K562 (cell line): ENCODE data around the gene TM9SF3. TPM values are rescaled to one million over a fixed set of nuclear protein-coding genes. Genes with fewer than 3 reads are reported as not detected.

Source experiments
- ATAC-seq: fragments of 200-7000 bp; cut with Tn5 transposase; 3 replicates; pipeline ENCODE4 v1.9.1; 2020; ENCODE audit warnings: moderate library complexity
- BruUV-seq: library from RNA; stranded (reverse); fragments of 400-500 nt; replicated peaks from 2 replicates; lab custom pipeline; 2021; lab: Mats Ljungman, UMichigan
- CTCF ChIA-PET: fragments of 300-600 bp; formaldehyde crosslinking; extraction: SDS; loops from one replicate; lab custom pipeline; 2021; ENCODE audit warnings: low intra/inter-chr PET ratio; lab: Yijun Ruan, JAX
- POLR2A ChIA-PET: fragments of 300-600, 350-650 bp; sonication (Branson Sonifier 250); formaldehyde crosslinking; extraction: SDS; loops from one replicate; lab custom pipeline; 2021; ENCODE audit warnings: antibody characterized with exemption, inconsistent platforms; lab: Yijun Ruan, JAX
- DNase-seq, 4 experiments: peaks; one replicate each; pipeline versions ENCODE4 v3.0.0 to v3.0.0-alpha.2; 2011 to 2018; ENCODE audit warnings: low spot score in 3 of 4, mixed read lengths in 3 of 4; ENCODE audit errors: extremely low read depth in 1 of 4
- FAIRE-seq: peaks from 2 replicates; lab custom pipeline; 2011; peaks lifted over from hg19 to GRCh38; lab: Jason Lieb, UNC
- H2AFZ ChIP-seq: 2 replicates; pipeline ENCODE4 v1.6.0; 2011; ENCODE audit warnings: low read depth, low read length, control low read depth, inconsistent platforms
- H3K27ac ChIP-seq: fragments of 200-600 bp; 3 replicates; pipeline ENCODE4 v1.8.0; 2011; ENCODE audit warnings: low read depth, mild to moderate bottlenecking, control low read depth, inconsistent platforms, low read length, moderate library complexity, mixed read lengths; ENCODE audit errors: extremely low read depth
- H3K27me3 ChIP-seq, 2 experiments: fragments of 300-600 bp in 1 of 2; 2 replicates in 1 of 2; 3 replicates in 1 of 2; pipeline versions ENCODE4 v1.6.0 to v1.8.0; 2011; ENCODE audit warnings: inconsistent platforms in 2 of 2, low read length in 2 of 2, mild to moderate bottlenecking in 1 of 2, mixed read lengths in 1 of 2, moderate library complexity in 1 of 2; ENCODE audit not compliant: control insufficient read depth in 2 of 2, insufficient read depth in 2 of 2
- H3K36me3 ChIP-seq: fragments of 300-600 bp; 3 replicates; pipeline ENCODE4 v1.8.0; 2011; ENCODE audit warnings: mild to moderate bottlenecking, low read length, inconsistent platforms; ENCODE audit not compliant: control insufficient read depth, insufficient read depth
- H3K4me1 ChIP-seq, 2 experiments: fragments of 200-600 bp in 1 of 2; replicated peaks in 1 of 2; 2 replicates in 1 of 2; 3 replicates in 1 of 2; pipeline versions ENCODE4 v1.5.1 to v1.8.0; 2011; ENCODE audit warnings: inconsistent platforms in 2 of 2, low read length in 2 of 2, mild to moderate bottlenecking in 1 of 2, mixed read lengths in 1 of 2, moderate library complexity in 1 of 2; ENCODE audit not compliant: control insufficient read depth in 2 of 2, insufficient read depth in 2 of 2
- H3K4me2 ChIP-seq: 2 replicates; pipeline ENCODE4 v1.6.1; 2011; ENCODE audit warnings: low read length, control low read depth, inconsistent platforms, mixed read lengths; ENCODE audit not compliant: insufficient read depth
- H3K4me3 ChIP-seq: fragments of 200-600 bp; sonication (generic), shearing (Covaris generic); 2 replicates; pipeline ENCODE4 v1.5.1; 2016; ENCODE audit warnings: control low read depth, inconsistent platforms
- H3K79me2 ChIP-seq: fragments of 200-600 bp; 3 replicates; pipeline ENCODE4 v1.8.0; 2011; ENCODE audit warnings: low read length, inconsistent platforms; ENCODE audit not compliant: control insufficient read depth, insufficient read depth
- H3K9ac ChIP-seq, 2 experiments: 2 replicates each; pipeline versions ENCODE4 v1.6.0 to v1.6.1; 2011; ENCODE audit warnings: low read depth in 2 of 2, low read length in 2 of 2, control low read depth in 1 of 2, inconsistent platforms in 1 of 2, mild to moderate bottlenecking in 1 of 2, mixed read lengths in 1 of 2; ENCODE audit not compliant: insufficient read depth in 1 of 2
- H3K9me1 ChIP-seq: one replicate; pipeline ENCODE4 v1.6.0; 2011; ENCODE audit warnings: inconsistent platforms, mild to moderate bottlenecking, low read length, moderate library complexity; ENCODE audit not compliant: control insufficient read depth, insufficient read depth
- H3K9me3 ChIP-seq: replicated peaks from 2 replicates; pipeline ENCODE4 v1.5.1; 2011; ENCODE audit warnings: low read depth, low read length, inconsistent platforms; ENCODE audit not compliant: control insufficient read depth, insufficient read depth
- H4K20me1 ChIP-seq: replicated peaks from 2 replicates; pipeline ENCODE4 v1.6.1; 2011; ENCODE audit warnings: low read length, inconsistent platforms, mixed read lengths; ENCODE audit not compliant: control insufficient read depth, insufficient read depth
- ATF1 ChIP-seq, 2 experiments: fragments of 450-650 bp in 1 of 2; IDR thresholded peaks; 2 replicates each; pipeline ENCODE4 v1.6.1; 2016; ENCODE audit warnings: missing compliant biosample characterization in 1 of 2, missing genetic modification characterization in 1 of 2
- ATF6 ChIP-seq: sonication (generic); formaldehyde crosslinking; IDR thresholded peaks from 2 replicates; pipeline ENCODE4 v1.4.0; 2020; ENCODE audit warnings: mild to moderate bottlenecking, missing genetic modification reagents
- HMG20B ChIP-seq: fragments of 250-450 bp; sonication (Bioruptor Pico); IDR thresholded peaks from 2 replicates; pipeline ENCODE4 v1.5.0; 2021; ENCODE audit warnings: mild to moderate bottlenecking
- SMARCA4 ChIP-seq: fragments of 450-650 bp; IDR thresholded peaks from 2 replicates; pipeline ENCODE4 v1.6.1; 2016
- ZNF12 ChIP-seq: sonication (generic); formaldehyde crosslinking; IDR thresholded peaks from 2 replicates; pipeline ENCODE4 v1.4.0; 2020; ENCODE audit warnings: mild to moderate bottlenecking, missing genetic modification reagents
- WGBS: fragments of 100-300 bp; shearing (Covaris generic); methylation state at CpG from one replicate; pipeline ENCODE4 v1.1.6; 2016; ENCODE audit warnings: low coverage, mixed read lengths; ENCODE audit not compliant: insufficient coverage; ENCODE audit errors: missing lambda C conversion rate; 5-methylcytosine and 5-hydroxymethylcytosine counted together
- in situ Hi-C: fragments of 300-500 bp; cut with MboI; formaldehyde crosslinking; loops from 4 replicates; pipeline ENCODE4 v1.15.0; 2018; ENCODE audit warnings: inconsistent platforms, mixed read lengths
- intact Hi-C: fragments of 100-400 bp; cut with micrococcal nuclease; formaldehyde crosslinking; loops from 2 replicates; pipeline ENCODE4 v1.14.2; 2022
- polyA plus RNA-seq, 8 experiments: library from polyadenylated mRNA; depleted of rRNA in 4 of 8; stranded (reverse) in 5 of 8; unstranded in 3 of 8; fragments of >200 nt; fragmentation: Nextera tagmentation in 2 of 8; fragmentation: Illumina TruSeq in 1 of 8; extraction: Ambion mirVana in 2 of 8; extraction: Trizol in 1 of 8; gene quantifications; 2 replicates each; pipeline versions ENCODE4 v1.2.1 to v1.2.3, GENCODE V29; 2011 to 2014; ENCODE audit warnings: inconsistent platforms in 1 of 8, missing spikeins in 1 of 8
- total RNA-seq, 7 experiments: library from RNA; depleted of rRNA in 6 of 7; stranded (reverse); fragments of >200 nt in 6 of 7; fragmentation: Illumina TruSeq in 2 of 7; extraction: Trizol in 2 of 7; gene quantifications; 2 replicates each; pipeline versions ENCODE4 v1.2.1 to v1.2.3, GENCODE V29; 2011 to 2021; ENCODE audit warnings: low replicate concordance in 1 of 7
- TF ChIP-seq, protein P1 (sequence below), 3 experiments: IDR thresholded peaks in 2 of 3; conservative IDR thresholded peaks in 1 of 3; 2 replicates each; pipeline ENCODE4 v1.5.1; 2011 to 2012; ENCODE audit warnings: low read length in 3 of 3, mild to moderate bottlenecking in 3 of 3, control low read depth in 2 of 3, improper control_type of control experiment in 1 of 3, inconsistent platforms in 1 of 3, low read depth in 1 of 3, mixed read lengths in 1 of 3, moderate library complexity in 1 of 3; ENCODE audit not compliant: insufficient read depth in 2 of 3

TM9SF3 gene
- total and polyA plus RNA-seq, 9 of the 15 experiments (the other 6 are each of a cell fraction or from before 2014, with no cell fraction given) = 16.1 to 63.1 (median 34.9) TPM

DNA sequence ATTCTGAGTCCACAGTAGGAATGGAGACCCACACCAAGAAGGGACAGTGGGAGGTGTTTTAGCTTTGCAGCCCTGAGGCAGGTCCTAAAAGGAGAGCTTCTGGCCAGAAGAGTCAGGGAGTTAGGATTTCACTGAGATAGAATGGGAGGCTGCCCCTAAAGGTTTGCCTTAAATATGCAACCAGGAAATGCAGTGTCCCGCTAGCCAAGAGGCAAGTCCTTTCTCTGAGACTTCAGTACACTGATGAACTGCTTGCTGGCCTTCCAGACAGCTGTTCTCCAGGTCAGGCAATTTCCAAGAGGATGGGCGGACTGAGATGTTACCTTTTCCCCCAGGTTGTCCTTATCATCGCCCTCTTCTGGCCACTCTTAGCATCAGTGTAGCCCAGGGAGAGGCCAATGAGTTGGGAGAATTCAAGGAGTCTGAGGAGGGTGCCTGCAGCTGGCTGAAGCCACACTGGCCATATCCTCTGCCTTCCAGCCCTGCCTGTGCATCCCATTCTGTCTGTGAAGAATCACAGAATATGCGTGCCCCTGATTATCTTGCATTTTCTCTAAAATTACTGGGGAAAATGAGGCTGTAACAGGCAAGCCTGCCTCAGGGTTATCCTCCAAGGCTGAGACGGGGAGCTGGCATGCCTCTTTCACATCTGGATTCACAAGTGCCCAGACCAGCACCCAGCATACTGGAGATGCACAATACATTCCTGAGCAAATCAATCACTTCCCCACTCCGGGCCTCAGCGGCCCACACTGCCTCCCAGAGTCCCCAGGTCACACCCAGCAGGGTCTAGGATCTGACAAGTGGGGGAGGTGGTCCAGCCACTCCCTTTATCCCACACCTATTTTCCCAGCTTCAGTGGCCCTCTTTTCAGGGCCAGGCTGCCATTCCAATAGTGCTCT, 75.5 kb downstream of the TM9SF3 start (continued):
- TF ChIP-seq ATF6 = no peak

GRCh38 chr10:96509017-96509641, 77.7 kb downstream of the TM9SF3 start:
- Histone ChIP-seq H4K20me1 (0 out of 2 replicates have a peak, but pooled peaks cover 4% of the 10 kb centered on the region), H3K4me3 (no peak overlapping the region), H3K4me2 (no peak overlapping the region), H3K9ac (no peak overlapping the region), H3K27ac (no peak overlapping the region), H3K9me3 (no peaks in the 10 kb centered on the region), H3K79me2 (no peaks in the 10 kb centered on the region), H3K36me3 (no peaks in the 10 kb centered on the region), H2AFZ (no peak overlapping the region), H3K9me1 (no peaks in the 10 kb centered on the region), H3K4me1 (peaks cover 3 to 20% of the 10 kb centered on the region in 2 experiments; a peak in 3 of 5 replicates), H3K27me3 (peaks cover 0 to 36% of the 10 kb centered on the region in 2 experiments; a peak in 3 of 5 replicates)
- BruUV-seq = no TSS peak
- DNase-seq (no peak), FAIRE-seq (no peak), ATAC-seq (no peak)
- in situ Hi-C loops (no loop called here), intact Hi-C loops (no loop called here)
- ChIA-PET CTCF (no interaction called here), POLR2A (interaction anchor here (0.7 kb wide), 1 partner anchor 93 kb away, joined by 3 read pairs; no protein-coding TSS in a partner anchor)
- 3% methylated on average over 3 of the region's 3 CpGs for WGBS
- TF ChIP-seq, protein P1, sequence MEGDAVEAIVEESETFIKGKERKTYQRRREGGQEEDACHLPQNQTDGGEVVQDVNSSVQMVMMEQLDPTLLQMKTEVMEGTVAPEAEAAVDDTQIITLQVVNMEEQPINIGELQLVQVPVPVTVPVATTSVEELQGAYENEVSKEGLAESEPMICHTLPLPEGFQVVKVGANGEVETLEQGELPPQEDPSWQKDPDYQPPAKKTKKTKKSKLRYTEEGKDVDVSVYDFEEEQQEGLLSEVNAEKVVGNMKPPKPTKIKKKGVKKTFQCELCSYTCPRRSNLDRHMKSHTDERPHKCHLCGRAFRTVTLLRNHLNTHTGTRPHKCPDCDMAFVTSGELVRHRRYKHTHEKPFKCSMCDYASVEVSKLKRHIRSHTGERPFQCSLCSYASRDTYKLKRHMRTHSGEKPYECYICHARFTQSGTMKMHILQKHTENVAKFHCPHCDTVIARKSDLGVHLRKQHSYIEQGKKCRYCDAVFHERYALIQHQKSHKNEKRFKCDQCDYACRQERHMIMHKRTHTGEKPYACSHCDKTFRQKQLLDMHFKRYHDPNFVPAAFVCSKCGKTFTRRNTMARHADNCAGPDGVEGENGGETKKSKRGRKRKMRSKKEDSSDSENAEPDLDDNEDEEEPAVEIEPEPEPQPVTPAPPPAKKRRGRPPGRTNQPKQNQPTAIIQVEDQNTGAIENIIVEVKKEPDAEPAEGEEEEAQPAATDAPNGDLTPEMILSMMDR (IDR thresholded peaks at IDR 0.05 in 2 of 3, conservative IDR thresholded peaks at IDR 0.05 in 1 of 3; ENCODE audit: insufficient read depth in 2 of 3, low read depth in 1 of 3, low read length in 3 of 3) = no peak
- TF ChIP-seq ZNF12 (CRISPR knock-in tag) (no peak), HMG20B (no peak), ATF1 (CRISPR knock-in tag; IDR thresholded peaks at IDR 0.05) (no peak), ATF1 (tag; IDR thresholded peaks at IDR 0.05) (no peak), SMARCA4 (no peak)
